HL-60/S4 (cell line): ENCODE results near the gene WNK4.
"Not testable (repeated sequence)": the region's sequence is repeated elsewhere in the genome, so short reads cannot be mapped to it uniquely, and the experiment has no call there.

Experiments used
- in situ Hi-C: fragments of 300-500 bp; cut with MboI; formaldehyde crosslinking; loops from 2 replicates; pipeline ENCODE4 v1.14.3; 2022; ENCODE audit warnings: low sequenced_read_pairs

The WNK4 gene

GRCh38 chr17:42769964-42770363 lies 10.4 kb upstream of the WNK4 start:
- in situ Hi-C loops = not testable (repeated sequence)

GRCh38 chr17:42772945-42773289 lies 7.5 kb upstream of the WNK4 start:
- in situ Hi-C loops = no loop called here

DNA sequence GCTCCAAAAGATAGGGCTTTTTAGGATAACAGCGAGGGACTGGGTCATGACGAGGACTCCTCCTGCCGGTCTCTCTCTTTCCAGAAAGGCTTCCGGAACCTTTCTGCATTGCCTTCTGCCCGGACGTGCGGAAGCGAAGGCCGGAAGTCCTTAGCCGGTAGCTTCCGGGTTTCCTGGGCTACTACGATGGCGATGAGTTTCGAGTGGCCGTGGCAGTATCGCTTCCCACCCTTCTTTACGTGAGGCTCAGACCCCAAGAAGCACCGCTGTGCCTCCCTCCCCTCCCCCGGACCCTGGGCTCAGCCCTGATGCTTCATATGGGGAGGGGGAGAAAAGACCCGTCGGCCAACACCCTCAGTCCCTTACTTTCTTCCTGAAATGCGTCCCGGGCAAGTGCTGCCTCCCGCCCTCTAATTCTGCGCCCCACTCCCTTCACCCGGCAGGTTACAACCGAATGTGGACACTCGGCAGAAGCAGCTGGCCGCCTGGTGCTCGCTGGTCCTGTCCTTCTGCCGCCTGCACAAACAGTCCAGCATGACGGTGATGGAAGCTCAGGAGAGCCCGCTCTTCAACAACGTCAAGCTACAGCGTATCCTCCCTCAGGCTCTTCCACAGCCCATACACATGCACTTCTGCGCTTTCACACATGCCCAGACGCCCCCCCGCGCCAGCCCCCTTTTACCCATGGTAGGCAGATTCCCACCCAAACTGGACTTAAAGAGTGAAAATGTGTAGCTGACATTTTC lies 6.9 kb upstream of the WNK4 start, which contains the start of gene VPS25:
TSS of gene VPS25 (plus strand) at position 160 of the 746 bp plus-strand sequence. CDS start at position 187, 27 bp downstream.
- in situ Hi-C loops = no loop called here

GRCh38 chr17:42774066-42774745 lies 6.2 kb upstream of the WNK4 start:
- in situ Hi-C loops = no loop called here

- in situ Hi-C loops = no loop called here
Observed at GRCh38 chr17:42775534-42776098, 4.8 kb upstream of the WNK4 start.

DNA sequence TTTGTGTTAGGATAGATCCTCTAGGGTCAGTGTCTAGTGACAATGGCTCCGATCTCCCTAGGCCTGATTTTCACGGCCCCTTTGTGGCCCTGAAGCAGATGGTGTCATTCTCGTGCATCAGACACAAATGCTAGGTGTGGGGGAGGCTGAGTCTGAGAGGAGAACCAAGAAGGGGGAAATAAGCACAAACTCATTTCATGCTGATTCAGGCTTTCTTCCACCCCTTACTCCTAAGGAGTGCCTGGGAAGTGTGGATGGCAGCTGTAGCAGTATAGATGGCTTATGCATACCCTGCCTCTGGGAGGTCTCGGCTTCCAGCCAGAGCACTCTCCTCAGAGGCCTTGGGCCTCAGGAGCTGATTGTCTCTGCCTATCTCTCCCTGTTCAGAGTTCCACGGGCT lies 1.8 kb upstream of the WNK4 start:
- in situ Hi-C loops = no loop called here

DNA sequence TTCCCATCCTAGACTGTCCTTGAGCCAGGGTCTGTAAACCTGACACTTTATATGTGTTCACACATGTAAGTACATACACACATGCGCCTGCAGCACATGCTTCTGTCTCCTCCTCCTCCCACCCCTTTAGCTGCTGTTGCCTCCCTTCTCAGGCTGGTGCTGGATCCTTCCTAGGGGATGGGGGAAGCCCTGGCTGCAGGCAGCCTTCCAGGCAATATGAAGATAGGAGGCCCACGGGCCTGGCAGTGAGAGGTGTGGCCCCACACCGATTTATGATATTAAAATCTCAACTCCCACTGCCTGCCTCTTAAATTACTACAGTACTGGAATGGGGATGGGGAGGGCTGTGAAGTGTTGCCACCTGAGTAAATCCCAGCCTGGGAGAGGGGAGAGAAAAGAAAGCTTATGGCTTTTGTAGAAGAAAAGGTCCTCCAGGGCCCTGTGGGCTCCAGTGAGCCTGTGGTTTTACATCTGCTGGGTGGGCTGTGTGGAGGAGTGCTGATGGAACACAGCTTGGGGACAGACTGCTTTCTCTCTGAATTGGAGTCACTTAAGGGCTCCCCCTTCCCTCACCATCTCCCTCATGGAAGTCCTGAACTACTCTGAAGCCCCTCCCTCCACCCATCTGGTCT lies 990 bp upstream of the WNK4 start:
- in situ Hi-C loops = no loop called here

GRCh38 chr17:42780851-42781638 lies 635 bp downstream of the WNK4 start:
- in situ Hi-C loops = no loop called here

GRCh38 chr17:42781639-42782165 lies 1.3 kb downstream of the WNK4 start:
- in situ Hi-C loops = no loop called here

- in situ Hi-C loops = no loop called here
Observed at GRCh38 chr17:42782166-42783061, 2.0 kb downstream of the WNK4 start.

- in situ Hi-C loops = no loop called here
Observed at GRCh38 chr17:42783062-42783790, 2.8 kb downstream of the WNK4 start.

GRCh38 chr17:42783791-42784138 lies 3.4 kb downstream of the WNK4 start:
- in situ Hi-C loops = no loop called here

DNA sequence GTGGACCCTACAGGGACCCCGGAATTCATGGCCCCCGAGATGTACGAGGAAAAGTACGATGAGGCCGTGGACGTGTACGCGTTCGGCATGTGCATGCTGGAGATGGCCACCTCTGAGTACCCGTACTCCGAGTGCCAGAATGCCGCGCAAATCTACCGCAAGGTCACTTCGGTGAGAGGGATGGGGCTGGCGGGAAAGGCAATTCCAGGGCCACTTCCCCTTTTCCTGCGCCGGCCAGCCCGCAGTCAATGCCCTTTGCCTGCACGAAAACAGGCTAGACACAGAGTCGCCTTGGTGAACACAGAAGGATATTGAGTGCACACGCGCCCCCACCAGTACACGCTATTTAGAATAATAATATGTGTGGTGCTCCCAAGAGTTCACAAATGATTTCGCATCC lies 4.0 kb downstream of the WNK4 start:
- in situ Hi-C loops = no loop called here

GRCh38 chr17:42784811-42785592 lies 4.6 kb downstream of the WNK4 start:
- in situ Hi-C loops = no loop called here

GRCh38 chr17:42787266-42787665 lies 6.9 kb downstream of the WNK4 start:
- in situ Hi-C loops = no loop called here

- in situ Hi-C loops = no loop called here
Observed at GRCh38 chr17:42791948-42792347, 11.5 kb downstream of the WNK4 start.

- in situ Hi-C loops = no loop called here
Observed at GRCh38 chr17:42792545-42792944, 12.1 kb downstream of the WNK4 start.

- in situ Hi-C loops = no loop called here
Observed at GRCh38 chr17:42795061-42795460, 14.7 kb downstream of the WNK4 start.
